ENCODE measurements around the gene TPSG1. TPM values are rescaled to one million over a fixed set of nuclear protein-coding genes. Genes with fewer than 3 reads are reported as not detected.
"Not testable (repeated sequence)": the region's sequence is repeated elsewhere in the genome, so short reads cannot be mapped to it uniquely, and the experiment has no call there.

Gene TPSG1
- total and polyA plus RNA-seq, 2 experiments from 2014 or later = not detected

DNA sequence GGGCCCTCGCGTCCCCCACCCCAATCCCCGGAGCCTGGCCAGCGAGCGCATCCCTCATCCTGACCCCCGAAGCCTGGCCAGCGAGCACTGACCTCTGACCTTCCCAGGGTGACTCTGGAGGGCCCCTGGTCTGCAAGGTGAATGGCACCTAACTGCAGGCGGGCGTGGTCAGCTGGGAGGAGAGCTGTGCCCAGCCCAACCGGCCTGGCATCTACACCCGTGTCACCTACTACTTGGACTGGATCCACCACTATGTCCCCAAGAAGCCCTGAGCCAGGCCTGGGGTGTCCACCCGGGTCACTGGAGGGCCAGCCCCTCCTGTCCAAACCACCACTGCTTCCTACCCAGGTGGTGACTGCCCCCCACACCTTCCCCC is 33.1 kb upstream of the TPSG1 start:
- Histone ChIP-seq H3K9ac (no peak overlapping the region), H3K4me3 (no peak overlapping the region), H3K9me2 (ENCODE audit: insufficient read depth) (no peaks in the 10 kb centered on the region), H4K20me1 (ENCODE audit: insufficient read depth) (no peaks in the 10 kb centered on the region), H2AFZ (no peak overlapping the region), H3K36me3 (ENCODE audit: low read depth) (no peaks in the 10 kb centered on the region), H3F3A (ENCODE audit: insufficient read depth) (no peaks in the 10 kb centered on the region), H3K4me2 (ENCODE audit: unreplicated experiment) (no peak overlapping the region), H3K27me3 (replicated peaks; ENCODE audit: insufficient read depth) (peaks cover 21% of the 10 kb centered on the region), H3K4me1 (ENCODE audit: insufficient read depth) (no peaks in the 10 kb centered on the region), H3K9me3 (ENCODE audit: low read depth) (no peaks in the 10 kb centered on the region), H3K79me2 (ENCODE audit: insufficient read depth) (no peaks in the 10 kb centered on the region), H3K27ac (no peak overlapping the region)
- TF ChIP-seq EZH2 (IDR thresholded peaks at IDR 0.05; ENCODE audit: insufficient read depth, poor library complexity, severe bottlenecking) = no peak
- DNase-seq = peak; percentile 45
- in situ Hi-C loops (cut with MboI) = no loop called here
- WGBS, 2 experiments (ENCODE audit: low coverage in 1 of 2, low lambda C conversion rate in 2 of 2, missing lambda C conversion rate in 2 of 2) = 64 to 66% methylated on average over 11 to 12 of the region's 12 CpGs

- Histone ChIP-seq H3K36me3 (ENCODE audit: low read depth) (no peaks in the 10 kb centered on the region), H3K79me2 (ENCODE audit: insufficient read depth) (no peaks in the 10 kb centered on the region), H3K4me1 (ENCODE audit: insufficient read depth) (no peaks in the 10 kb centered on the region), H3F3A (ENCODE audit: insufficient read depth) (no peaks in the 10 kb centered on the region), H3K27ac (no peak overlapping the region), H3K9me2 (ENCODE audit: insufficient read depth) (no peaks in the 10 kb centered on the region), H2AFZ (no peak overlapping the region), H4K20me1 (ENCODE audit: insufficient read depth) (no peaks in the 10 kb centered on the region), H3K27me3 (replicated peaks; ENCODE audit: insufficient read depth) (peaks cover 21% of the 10 kb centered on the region), H3K4me3 (no peak overlapping the region), H3K9me3 (ENCODE audit: low read depth) (no peaks in the 10 kb centered on the region), H3K9ac (no peak overlapping the region), H3K4me2 (ENCODE audit: unreplicated experiment) (no peak overlapping the region)
- peak; percentile 26 for DNase-seq
- 61 to 68% methylated on average over 28 to 34 of the region's 34 CpGs for WGBS, 2 experiments (ENCODE audit: low coverage in 1 of 2, low lambda C conversion rate in 2 of 2, missing lambda C conversion rate in 2 of 2)
- in situ Hi-C loops (cut with MboI) = no loop called here
- TF ChIP-seq EZH2 (IDR thresholded peaks at IDR 0.05; ENCODE audit: insufficient read depth, poor library complexity, severe bottlenecking) (no peak), EZH2phosphoT487 (IDR thresholded peaks at IDR 0.05; ENCODE audit: insufficient read depth, low read depth) (no peak)
Measured at GRCh38 chr16:1257561-1258224, 32.6 kb upstream of the TPSG1 start.

DNA sequence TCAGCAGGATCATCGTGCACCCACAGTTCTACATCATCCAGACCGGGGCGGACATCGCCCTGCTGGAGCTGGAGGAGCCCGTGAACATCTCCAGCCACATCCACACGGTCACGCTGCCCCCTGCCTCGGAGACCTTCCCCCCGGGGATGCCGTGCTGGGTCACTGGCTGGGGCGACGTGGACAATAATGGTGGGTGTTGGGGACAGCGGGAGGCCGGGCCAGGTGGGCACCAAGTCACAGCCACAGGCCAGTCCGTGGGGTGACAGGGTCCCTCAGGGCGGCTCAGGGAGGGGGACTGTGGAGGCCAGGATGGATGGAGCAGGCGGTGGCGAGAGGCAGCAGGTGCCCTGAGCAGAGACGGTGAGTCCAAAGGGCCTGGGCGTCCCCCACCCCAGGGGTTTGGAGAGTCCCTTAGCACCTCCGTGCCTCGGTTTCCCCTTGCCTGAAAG is 31.8 kb upstream of the TPSG1 start:
- H3F3A ChIP-seq (ENCODE audit: insufficient read depth) = no peaks in the 10 kb centered on the region
- no peak for DNase-seq
- H4K20me1 ChIP-seq (ENCODE audit: insufficient read depth) = no peaks in the 10 kb centered on the region
- H3K4me1 ChIP-seq (ENCODE audit: insufficient read depth) = no peaks in the 10 kb centered on the region
- H3K36me3 ChIP-seq (ENCODE audit: low read depth) = no peaks in the 10 kb centered on the region
- no peaks in the 10 kb centered on the region for H3K9me3 ChIP-seq (ENCODE audit: low read depth)
- no peaks in the 10 kb centered on the region for H3K79me2 ChIP-seq (ENCODE audit: insufficient read depth)
- H3K4me2 ChIP-seq (ENCODE audit: unreplicated experiment) = no peak overlapping the region
- WGBS, 2 experiments (ENCODE audit: low coverage in 1 of 2, low lambda C conversion rate in 2 of 2, missing lambda C conversion rate in 2 of 2) = 63 to 71% methylated on average over 21 to 22 of the region's 22 CpGs
- H3K9me2 ChIP-seq (ENCODE audit: insufficient read depth) = no peaks in the 10 kb centered on the region
- H2AFZ ChIP-seq = no peak overlapping the region
- in situ Hi-C loops (cut with MboI) = no loop called here
- no peak for TF ChIP-seq EZH2phosphoT487 (IDR thresholded peaks at IDR 0.05; ENCODE audit: insufficient read depth, low read depth)
- TF ChIP-seq EZH2 (IDR thresholded peaks at IDR 0.05; ENCODE audit: insufficient read depth, poor library complexity, severe bottlenecking) = no peak
- no peak overlapping the region for H3K27ac ChIP-seq
- peaks cover 18% of the 10 kb centered on the region for H3K27me3 ChIP-seq (replicated peaks; ENCODE audit: insufficient read depth)
- H3K4me3 ChIP-seq = no peak overlapping the region
- H3K9ac ChIP-seq = no peak overlapping the region

- 62 to 76% methylated on average over 22 of the region's 23 CpGs for WGBS, 2 experiments (ENCODE audit: low coverage in 1 of 2, low lambda C conversion rate in 2 of 2, missing lambda C conversion rate in 2 of 2)
- H3K9me3 ChIP-seq (ENCODE audit: low read depth); in situ Hi-C loops (cut with MboI); H3F3A ChIP-seq (ENCODE audit: insufficient read depth); H3K79me2 ChIP-seq (ENCODE audit: insufficient read depth); DNase-seq; H3K36me3 ChIP-seq (ENCODE audit: low read depth); H3K4me3 ChIP-seq; H3K4me1 ChIP-seq (ENCODE audit: insufficient read depth); H3K9ac ChIP-seq; H3K27ac ChIP-seq; H3K4me2 ChIP-seq (ENCODE audit: unreplicated experiment); H3K9me2 ChIP-seq (ENCODE audit: insufficient read depth); H4K20me1 ChIP-seq (ENCODE audit: insufficient read depth); H2AFZ ChIP-seq: not testable (repeated sequence)
- peaks cover 15% of the 10 kb centered on the region for H3K27me3 ChIP-seq (replicated peaks; ENCODE audit: insufficient read depth)
Measured at GRCh38 chr16:1256296-1256873, 31.3 kb upstream of the TPSG1 start.

DNA sequence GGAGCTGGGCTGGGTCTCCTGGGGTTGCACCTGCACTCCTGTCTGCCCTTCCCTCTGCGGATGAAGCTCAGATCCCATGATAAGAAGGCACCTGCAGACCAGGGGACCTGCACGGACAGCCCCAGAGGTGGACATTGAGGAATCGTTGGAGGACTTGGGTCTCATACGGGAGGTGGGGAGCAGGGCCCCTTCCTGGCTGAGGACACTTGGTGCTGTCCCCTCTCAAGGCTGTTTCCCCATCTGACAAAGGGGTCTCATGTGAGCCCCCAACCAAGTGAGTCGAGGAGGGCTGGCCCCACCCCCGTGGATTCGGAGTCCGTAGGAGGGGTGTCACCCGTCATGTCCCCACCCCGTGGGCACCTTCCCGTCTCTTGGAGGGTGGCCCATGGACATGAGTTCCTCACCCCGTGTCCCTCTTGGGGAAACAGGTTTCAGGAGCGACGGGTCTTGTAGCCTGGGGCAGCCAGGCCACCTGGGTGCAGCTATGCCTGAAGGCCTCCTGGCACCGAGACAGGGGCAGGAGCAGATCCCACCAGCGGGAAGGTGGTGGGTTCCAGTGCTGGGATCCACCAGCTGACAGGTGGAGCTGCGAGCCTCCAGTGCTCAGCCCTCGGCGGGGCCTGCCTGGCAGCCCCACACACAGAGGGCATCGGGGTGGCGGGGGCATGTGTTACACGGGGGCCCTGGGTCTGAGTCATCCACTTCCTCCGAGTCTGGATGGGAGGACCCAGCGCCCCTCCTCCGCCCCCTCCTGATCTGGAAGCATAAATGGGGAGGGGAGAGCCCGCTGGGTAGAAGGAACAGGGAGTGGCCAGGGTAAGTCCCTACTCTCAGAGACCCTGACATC is 30.4 kb upstream of the TPSG1 start, which contains the start of gene TPSD1:
Gene TPSD1 (plus strand): TSS at position 794 of the 847 bp plus-strand sequence. CDS start 212 bp downstream, outside the sequence.
- H3K9me2 ChIP-seq (ENCODE audit: insufficient read depth); H3K36me3 ChIP-seq (ENCODE audit: low read depth); H3K79me2 ChIP-seq (ENCODE audit: insufficient read depth); H4K20me1 ChIP-seq (ENCODE audit: insufficient read depth); H3K4me3 ChIP-seq; H3K27ac ChIP-seq; H3K4me1 ChIP-seq (ENCODE audit: insufficient read depth); H3K4me2 ChIP-seq (ENCODE audit: unreplicated experiment); DNase-seq; H3K9ac ChIP-seq; in situ Hi-C loops (cut with MboI); H3K9me3 ChIP-seq (ENCODE audit: low read depth); H2AFZ ChIP-seq; H3F3A ChIP-seq (ENCODE audit: insufficient read depth): not testable (repeated sequence)
- WGBS, 2 experiments (ENCODE audit: low coverage in 1 of 2, low lambda C conversion rate in 2 of 2, missing lambda C conversion rate in 2 of 2) = 56 to 65% methylated on average over 18 to 26 of the region's 26 CpGs
- peaks cover 13% of the 10 kb centered on the region; the same call in 1 of the 2 replicates for H3K27me3 ChIP-seq (replicated peaks; ENCODE audit: insufficient read depth)

DNA sequence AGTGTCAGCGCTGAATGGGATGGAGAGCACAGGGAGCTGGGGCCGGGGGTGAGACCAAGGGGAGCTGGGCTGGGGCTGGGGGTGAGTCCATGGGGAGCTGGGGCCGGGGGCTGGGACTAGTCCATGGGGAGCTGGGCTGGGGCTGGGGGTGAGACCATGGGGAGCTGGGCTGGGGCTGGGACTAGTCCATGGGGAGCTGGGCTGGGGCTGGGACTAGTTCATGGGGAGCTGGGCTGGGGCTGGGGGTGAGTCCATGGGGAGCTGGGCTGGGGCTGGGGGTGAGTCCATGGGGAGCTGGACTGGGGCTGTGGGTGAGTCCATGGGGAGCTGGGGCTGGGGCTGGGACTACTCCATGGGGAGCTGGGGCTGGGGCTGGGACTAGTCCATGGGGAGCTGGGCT is 29.8 kb upstream of the TPSG1 start:
- H3K9me3 ChIP-seq (ENCODE audit: low read depth); H3K79me2 ChIP-seq (ENCODE audit: insufficient read depth); H3K4me1 ChIP-seq (ENCODE audit: insufficient read depth); H3K36me3 ChIP-seq (ENCODE audit: low read depth); H2AFZ ChIP-seq; H3K4me2 ChIP-seq (ENCODE audit: unreplicated experiment); H3K27ac ChIP-seq; H3F3A ChIP-seq (ENCODE audit: insufficient read depth); DNase-seq; H3K4me3 ChIP-seq; H4K20me1 ChIP-seq (ENCODE audit: insufficient read depth); H3K9me2 ChIP-seq (ENCODE audit: insufficient read depth); in situ Hi-C loops (cut with MboI); H3K9ac ChIP-seq; H3K27me3 ChIP-seq (replicated peaks; ENCODE audit: insufficient read depth): not testable (repeated sequence)
- 93% methylated on average over 3 of the region's 3 CpGs; no CpG with 5 or more reads in 1 of the 2 experiments for WGBS, 2 experiments (ENCODE audit: low coverage in 1 of 2, low lambda C conversion rate in 2 of 2, missing lambda C conversion rate in 2 of 2)

All from GM23248 (cell line).